HG03108 (cell line): ENCODE measurements around the gene EPS8L1.
A peak's percentile ranks its signal among the peaks of the same experiment; 100 is the strongest.

Source experiments
- ATAC-seq: cut with Tn5 transposase; IDR thresholded peaks from one replicate; pipeline ENCODE4 v1.9.1; 2021; ENCODE audit warnings: moderate library complexity; ENCODE audit not compliant: unreplicated experiment

The EPS8L1 gene

DNA sequence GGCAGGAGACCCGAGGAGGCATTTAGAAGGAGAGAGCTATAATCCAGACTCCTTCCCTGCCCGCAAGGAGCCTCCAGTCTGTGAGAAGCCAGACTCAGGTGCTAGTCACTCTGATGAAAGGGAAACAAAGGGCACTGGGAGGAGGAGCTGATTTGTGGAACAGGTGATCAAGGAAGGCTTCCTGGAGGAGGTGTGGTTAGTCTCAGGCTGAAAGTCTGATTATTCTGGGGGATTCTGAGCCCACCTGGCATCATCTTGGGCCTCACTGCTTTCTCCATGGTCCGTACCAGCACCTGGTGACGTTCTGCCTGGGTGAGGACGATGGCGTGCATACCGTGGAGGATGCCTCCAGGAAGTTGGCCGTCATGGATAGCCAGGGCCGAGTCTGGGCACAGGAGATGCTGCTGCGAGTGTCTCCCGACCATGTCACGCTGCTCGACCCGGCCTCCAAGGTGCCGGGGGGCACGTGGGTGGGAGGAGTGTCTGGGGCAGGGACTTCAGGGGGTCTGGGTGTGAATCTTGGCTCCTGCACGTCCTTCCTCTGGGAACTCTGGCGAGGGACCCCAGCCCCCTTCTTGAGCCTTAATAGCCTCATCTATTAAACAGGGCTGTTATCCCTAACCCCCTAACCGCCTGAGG is 3.9 kb downstream of the EPS8L1 start:
- no peak for ATAC-seq

DNA sequence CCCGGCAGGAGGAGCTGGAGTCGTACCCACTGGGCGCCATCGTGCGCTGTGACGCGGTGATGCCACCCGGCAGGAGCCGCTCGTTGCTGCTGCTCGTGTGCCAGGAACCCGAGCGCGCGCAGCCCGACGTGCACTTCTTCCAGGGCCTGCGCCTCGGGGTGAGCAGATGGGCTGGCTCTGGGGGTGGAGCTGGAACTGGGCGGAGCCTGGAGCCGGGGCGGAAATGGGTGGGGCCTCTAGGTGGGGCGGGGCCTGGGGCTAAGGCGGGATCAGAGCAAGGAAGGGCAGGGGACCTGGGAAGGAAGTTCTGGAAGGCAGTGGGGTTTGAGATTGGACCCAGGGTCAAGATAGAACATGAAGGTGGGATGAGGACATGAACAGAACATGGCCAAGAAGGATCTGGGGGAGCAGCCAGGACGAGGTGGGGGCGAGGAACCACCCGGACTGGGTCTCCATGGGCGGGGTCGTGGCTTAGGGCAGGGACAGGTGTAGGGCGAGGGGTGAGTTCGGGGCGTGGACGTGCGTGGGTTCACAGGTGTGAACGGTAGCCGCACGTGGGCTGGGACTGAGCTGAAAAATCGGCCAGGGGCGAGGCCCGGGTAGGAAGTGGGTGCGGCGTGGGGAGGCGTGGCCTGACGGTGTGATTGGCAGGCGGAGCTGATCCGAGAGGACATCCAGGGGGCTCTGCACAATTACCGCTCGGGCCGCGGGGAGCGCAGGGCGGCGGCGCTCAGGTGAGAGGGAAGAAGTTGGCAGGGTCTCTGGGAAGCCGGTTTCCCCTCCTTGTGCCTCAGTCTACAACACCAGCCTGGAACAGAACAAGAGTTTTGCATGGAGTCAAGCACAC is 4.7 kb downstream of the EPS8L1 start:
- no peak for ATAC-seq

DNA sequence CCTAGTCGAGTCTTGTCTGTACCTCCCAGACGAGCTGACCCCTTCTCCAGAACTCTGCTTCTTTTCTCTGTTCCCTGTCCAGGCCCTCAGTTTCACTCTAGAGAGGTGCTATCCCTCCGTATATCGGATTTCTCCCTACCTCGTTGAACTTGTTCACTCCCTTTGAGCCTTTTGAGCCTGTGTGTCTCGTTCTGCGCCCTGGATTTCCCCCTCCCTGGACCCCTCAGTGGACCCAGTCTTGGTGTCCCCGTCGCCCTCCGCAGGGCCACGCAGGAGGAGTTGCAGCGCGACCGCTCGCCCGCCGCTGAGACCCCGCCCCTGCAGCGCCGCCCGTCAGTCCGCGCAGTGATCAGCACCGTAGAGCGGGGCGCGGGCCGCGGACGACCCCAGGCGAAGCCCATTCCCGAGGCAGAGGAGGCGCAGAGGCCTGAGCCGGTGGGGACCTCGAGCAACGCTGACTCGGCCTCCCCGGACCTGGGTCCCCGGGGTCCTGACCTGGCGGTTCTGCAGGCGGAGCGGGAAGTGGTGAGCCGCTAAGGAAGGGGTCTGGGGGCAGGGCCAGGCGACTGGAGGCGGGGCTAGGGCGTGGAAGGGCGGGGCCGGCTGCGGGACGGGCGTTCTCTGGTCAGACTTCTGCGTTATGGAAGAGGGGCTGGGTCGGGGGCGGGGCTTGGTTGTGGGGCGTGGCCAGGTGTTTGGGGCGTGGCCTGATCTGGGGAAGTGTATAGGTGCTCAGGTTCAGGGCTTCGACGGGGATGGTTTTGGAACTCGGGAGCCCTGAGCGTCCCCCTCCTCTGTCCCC is 5.5 kb downstream of the EPS8L1 start:
- peak; percentile 76 for ATAC-seq

DNA sequence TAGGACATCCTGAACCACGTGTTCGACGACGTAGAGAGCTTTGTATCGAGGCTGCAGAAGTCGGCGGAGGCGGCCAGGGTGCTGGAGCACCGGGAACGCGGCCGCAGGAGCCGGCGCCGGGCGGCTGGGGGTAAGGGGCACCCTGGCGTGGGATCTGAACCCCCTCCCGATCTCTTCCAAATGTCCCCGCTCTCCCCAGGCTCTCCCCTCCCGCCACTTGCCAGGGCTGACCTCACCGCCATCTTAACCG is 6.0 kb downstream of the EPS8L1 start:
- no peak for ATAC-seq

DNA sequence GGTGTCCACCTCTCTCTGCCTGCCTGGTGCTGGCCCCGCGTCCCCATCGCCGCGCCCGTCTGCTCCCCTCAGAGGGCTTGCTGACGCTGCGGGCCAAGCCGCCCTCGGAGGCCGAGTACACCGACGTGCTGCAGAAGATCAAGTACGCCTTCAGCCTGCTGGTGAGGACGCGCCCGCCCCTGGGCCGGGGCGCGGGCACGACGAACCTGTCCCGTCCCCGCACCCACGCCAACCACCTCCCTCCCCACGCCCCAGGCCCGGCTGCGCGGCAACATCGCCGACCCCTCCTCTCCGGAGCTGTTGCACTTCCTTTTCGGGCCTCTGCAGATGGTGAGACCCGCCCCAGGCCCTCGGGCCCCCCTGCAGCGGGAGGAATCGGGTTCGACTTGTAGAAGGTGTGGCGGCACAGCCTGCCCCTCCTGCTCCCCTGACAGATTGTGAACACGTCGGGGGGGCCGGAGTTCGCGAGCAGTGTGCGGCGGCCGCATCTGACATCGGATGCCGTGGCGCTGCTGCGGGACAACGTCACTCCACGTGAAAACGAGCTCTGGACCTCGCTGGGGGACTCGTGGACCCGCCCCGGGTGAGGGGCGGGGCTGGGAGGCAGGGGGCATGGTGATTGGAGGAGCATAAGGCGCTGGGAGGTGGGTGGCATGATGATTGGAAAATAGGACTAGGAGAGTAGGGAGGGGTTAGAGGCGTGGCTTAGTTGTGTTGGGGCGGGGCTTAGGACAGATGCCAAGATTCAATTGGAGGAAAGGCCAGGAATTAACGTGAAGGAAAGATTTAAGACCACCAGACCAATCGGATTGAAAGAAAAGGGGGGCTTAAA is 6.6 kb downstream of the EPS8L1 start:
- ATAC-seq, result no peak

DNA sequence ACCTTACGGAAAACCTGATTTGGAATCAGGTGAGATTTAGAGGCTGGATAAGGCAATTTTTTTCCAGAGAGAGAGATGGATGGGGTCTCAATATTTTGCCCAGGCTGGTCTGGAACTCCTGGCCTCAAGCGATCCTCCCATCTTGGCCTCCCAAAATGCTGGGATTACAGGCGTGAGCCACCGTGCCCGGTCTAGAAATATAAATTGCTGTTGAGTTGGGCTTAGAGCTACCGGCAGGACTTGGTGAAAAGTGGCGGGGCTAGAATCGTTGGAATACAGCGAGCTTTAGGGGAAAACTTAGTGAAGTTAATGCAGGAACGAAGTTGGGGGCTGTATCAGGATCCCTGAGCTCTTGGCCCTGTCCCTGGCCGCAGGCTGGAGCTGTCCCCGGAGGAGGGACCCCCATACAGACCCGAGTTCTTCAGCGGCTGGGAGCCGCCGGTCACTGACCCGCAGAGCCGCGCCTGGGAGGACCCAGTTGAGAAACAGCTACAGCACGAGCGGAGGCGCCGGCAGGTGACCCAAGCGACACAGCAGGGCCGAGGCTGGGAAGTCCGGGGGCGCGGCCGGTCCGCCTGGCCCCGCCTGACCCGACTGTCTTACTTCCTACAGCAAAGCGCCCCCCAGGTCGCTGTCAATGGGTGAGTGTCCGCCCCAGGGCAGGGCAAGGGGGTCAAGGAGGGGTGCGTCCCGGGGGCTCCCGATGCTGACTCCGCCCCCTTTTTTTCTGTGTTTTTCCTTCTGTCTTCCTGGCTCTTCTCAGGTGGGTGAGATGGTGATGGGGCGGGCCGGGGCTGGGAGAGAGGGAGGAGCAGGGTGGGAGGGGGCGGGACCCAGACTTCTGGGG is 7.6 kb downstream of the EPS8L1 start:
- no peak for ATAC-seq

DNA sequence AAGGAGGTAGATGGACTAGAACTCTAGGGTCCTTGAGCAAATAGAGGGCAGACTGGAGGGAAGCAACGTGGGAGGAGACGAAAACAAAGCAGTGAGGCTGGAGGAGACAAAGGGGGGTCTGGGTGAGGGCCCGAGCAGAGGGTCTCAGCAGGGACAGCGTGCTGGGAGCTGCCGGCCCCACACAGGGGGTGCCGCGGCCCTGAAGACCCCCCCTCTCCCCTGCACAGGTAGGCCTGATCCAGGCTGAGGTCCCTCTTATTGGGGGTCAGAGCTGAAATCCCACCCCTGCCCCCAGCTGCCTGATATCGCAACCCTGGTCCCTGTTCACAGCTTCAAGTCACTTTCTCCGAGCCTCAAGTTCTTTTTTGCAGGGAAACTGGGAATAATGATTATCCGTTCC is 8.7 kb downstream of the EPS8L1 start:
- ATAC-seq, result no peak

DNA sequence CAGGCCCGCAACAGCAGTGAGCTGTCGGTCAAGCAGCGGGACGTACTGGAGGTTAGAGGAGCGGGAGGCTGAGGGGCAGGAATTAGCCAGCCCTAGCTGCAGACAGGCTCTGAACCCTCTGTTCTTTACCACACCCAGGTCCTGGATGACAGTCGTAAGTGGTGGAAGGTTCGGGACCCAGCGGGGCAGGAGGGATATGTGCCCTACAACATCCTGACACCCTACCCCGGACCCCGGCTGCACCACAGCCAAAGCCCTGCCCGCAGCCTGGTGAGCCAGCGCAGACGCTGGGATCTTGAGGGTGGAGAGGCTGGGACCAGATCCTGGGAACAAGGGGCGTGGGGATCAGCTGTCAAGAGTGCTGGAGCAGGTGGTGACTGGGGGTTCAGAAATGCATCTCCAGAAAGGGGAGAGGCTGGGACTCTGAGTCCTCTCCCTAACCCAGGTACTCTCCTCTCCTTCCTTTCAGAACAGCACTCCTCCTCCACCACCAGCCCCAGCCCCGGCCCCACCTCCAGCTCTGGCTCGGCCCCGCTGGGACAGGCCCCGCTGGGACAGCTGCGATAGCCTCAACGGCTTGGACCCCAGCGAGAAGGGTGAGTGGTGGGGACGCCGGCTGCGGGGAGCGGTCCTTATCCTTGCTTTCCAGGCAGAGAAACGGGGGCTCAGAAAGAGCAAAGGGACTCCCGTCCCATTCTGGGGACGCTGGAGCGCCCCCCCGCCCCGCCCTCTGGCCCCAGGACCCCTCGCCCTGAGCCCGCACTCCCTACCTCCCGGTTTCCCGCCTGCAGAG is 10.4 kb downstream of the EPS8L1 start:
- no peak for ATAC-seq

DNA sequence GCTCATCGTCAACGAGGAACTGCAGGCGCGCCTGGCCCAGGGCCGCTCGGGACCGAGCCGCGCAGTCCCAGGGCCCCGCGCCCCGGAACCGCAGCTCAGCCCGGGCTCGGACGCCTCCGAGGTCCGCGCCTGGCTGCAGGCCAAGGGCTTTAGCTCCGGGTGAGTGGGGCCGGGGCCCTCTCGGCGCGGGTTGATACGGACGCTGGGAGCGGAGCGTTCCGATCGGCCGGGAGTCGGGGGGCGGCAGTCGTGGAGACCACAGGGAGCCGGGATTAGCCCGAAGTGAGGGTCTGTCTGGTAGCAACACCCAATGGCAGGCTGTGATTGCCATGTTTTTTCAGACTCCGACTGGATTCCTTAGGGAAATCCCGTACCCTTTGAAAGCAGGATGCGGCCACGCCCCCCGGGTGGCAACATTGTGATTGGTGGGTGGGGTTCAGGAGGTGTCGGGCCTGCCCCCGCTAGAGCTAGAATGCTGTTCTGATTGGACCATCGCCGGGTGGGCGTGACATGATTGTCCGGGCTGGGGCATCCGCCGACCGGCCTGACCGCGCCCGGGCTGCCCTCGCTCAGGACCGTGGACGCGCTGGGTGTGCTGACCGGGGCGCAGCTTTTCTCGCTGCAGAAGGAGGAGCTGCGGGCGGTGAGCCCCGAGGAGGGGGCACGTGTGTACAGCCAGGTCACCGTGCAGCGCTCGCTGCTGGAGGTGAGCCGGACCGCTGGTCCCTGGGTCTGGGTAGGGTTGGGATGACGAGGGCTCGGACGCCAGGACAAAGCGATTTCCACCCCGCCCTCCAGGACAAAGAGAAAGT is 11.3 kb downstream of the EPS8L1 start:
- no peak for ATAC-seq

DNA sequence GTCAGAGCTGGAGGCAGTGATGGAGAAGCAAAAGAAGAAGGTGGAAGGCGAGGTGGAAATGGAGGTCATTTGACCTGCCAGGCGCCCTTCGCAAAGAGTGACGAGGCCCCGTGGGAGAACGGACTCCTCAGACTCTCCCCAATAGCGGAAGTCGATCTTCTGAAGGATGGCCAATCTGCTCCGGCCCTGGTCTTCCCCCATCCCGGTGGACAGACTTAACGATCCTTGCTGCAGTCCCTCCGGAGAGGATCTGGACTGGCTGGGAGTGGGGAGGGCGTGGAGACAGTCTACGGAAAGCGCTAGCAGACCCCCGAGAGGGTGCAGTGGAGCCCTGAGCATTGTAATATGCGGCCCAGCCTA is 11.9 kb downstream of the EPS8L1 start:
- ATAC-seq, result no peak

DNA sequence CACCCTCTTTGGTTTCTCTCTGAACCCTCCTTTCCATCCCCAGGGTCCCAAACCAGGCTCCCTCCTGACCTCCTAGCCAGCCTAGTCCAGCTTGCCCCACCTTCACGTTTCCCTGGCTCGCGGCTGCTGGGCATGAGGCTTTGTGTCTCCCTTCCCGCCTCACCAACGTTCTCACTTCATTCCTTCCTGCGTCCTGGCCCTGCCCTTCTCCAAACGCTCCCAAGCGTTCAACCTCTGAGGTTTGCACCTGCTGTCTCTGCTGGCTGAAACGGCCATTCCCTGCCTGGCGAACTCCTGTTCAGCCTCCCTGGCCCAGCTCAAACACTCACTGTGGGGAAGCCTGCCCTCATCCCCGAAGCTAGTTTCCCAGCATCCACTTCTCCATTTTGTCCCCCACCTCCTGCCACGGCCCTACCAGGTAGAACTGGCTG is 12.4 kb downstream of the EPS8L1 start:
- no peak for ATAC-seq

DNA sequence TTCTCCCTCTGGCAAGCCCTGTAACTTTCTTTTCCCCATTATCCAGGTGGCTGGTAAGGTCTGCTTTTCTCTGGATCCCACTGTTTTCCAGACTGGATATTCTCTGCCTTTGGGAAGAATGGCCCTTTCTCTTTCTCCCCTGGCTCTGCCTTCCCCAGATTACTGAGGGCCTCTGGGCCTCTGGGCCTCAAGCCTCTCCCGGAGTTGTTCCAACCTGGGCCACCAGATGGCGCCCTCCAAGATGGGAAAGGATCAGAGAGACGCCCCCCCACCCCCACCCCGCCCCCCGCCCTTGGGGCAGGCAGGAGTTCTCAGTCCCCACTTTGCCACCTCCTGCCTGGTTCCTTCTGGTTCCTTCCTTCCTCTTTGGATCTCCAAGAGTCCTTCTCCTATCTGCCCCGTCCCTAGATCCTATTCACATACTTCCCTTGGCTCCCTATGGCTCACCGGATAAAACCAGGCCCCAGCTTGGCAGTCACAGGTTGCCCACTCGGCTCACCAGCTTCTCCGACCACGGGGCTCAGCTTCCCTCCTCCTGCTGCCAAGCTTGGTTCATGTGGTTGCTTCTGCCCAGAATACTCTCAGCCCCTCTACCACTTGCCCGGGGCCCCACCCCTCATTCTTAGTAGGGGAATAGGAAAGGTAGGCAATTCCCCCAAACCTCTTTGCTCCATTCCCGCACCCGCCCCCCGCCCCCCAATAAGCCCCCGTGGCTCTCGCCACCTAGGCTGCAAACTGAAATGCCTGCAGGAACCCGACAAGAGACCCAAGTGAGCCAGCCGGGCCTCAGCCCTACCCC is 13.1 kb downstream of the EPS8L1 start:
- no peak for ATAC-seq

DNA sequence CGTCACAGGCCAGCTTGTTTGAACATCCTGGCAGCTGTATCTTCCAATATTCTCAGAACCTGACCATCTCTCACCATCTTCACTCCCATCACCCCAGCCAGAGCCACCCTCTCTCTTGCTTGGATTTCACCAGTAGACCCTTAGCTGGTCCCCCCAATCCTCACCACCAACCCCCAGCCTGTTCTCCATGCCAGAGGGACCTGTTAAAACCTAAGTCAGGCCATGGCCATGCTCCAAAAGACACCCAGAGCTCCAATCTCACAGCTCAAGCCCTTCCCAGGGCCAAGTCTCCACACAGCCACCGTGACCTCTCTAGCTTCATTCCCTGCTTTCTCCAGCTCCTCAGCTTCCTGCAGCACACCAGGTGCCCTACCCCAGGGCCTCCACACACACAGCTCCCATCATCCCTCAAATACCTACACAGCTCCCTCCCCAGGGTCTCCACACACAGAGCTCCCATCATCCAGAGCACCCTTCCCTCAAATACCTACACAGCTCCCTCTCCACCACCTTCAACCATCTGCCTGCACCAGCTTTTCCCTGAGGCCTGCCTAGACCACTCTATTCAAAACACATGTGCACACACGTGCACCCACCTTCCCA is 13.8 kb downstream of the EPS8L1 start:
- no peak for ATAC-seq

DNA sequence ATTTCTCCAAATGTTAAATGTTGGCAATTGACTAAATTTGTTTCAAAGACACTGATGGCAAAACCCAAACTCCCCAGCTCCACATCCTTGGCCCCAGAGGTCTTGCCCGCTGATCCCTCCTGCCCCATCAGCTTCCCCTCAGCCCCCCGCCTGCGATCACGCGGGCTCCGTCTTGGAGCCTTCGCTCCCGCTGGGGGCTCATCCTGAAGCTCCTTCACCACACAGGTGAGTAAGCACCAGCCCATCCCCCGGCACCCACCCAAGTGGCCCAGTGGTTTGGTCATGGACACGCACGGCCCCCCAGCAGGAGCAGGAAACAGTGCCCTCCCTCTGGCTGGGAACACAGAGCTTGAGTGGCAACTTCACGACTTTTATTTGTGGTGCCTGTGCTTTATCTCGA is 14.9 kb downstream of the EPS8L1 start:
- no peak for ATAC-seq

DNA sequence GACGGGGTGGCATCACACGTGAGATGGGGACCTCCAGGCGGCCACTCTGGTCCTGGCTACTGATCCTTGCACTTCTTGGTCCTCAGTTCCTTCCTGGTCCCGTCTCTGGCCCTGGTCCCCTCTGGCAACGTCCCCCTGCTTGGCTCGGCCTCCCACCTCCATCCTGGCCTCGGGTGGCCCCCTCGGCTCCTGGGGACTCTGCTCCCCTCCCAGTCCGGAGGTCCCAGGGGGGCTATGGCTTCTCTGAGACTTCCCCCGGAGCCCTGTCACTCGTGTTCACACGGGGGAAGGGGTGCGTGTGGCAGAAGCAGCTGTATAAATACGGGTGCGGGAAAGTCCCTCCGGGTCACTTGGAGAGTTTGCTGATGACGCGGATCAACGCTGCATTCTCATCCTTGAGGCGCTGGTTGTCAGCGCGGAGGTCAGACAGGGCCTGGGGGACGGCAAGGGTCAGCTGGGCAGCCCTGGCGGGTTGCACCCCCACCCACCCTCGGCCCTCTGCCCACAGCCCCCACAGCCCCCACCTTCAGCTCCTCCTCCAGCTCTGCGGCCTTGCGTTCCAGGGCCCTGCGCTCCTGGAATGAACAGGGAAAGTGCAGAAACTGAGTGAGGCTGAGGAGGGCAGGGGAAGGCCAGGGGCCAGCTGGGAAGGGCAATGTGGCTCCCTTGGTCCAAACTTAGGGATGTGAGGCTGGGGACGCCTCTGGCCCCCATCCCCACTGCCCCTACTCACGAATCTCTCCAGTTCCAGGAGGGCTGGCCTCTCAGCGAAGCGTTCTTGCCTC is 15.6 kb downstream of the EPS8L1 start:
- no peak for ATAC-seq

DNA sequence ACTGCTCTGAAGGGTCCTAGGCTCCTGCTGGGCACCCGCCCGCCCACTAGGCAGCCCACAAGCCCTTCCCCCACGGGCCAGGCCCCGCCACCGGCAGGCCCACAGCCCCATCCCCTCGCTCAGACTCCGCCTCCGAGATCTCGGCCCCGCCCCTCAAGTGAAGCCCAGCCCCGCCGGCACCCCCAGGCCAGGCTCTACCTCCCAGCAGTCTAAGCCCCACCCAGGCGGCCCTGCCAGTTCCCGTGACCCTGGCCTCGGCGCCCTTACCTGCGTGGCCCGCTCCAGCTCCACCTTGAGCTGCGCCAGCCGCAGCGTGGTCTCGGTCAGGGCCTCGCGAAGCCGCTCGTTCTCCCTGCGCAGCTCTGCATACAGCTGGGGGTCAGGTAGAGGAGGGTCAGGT is 16.3 kb downstream of the EPS8L1 start:
- no peak for ATAC-seq
